ENCODE results near the gene SRD5A3.

The SRD5A3 gene

GRCh38 chr4:55385201-55385649 is 39.2 kb downstream of the SRD5A3 start:
- no peak for TF ChIP-seq POU2F2 (IDR thresholded peaks at IDR 0.05; ENCODE audit: low read depth, low read length)
- no peak for DNase-seq (ENCODE audit: insufficient read length, low spot score)
- no peak for FAIRE-seq

- DNase-seq (ENCODE audit: insufficient read length, low spot score) (no peak), FAIRE-seq (peak; percentile 69)
- TF ChIP-seq PAX5 (IDR thresholded peaks at IDR 0.05; ENCODE audit: insufficient read depth, low read length, severe bottlenecking), result no peak
- no peak for TF ChIP-seq TAF1 (IDR thresholded peaks at IDR 0.05; ENCODE audit: low read depth, low read length)
- TF ChIP-seq POLR2A (IDR thresholded peaks at IDR 0.05; ENCODE audit: low read depth, low read length), result no peak
- no peak for TF ChIP-seq POLR2AphosphoS5 (IDR thresholded peaks at IDR 0.05; ENCODE audit: low read depth, low read length)
- no peak for TF ChIP-seq POU2F2 (IDR thresholded peaks at IDR 0.05; ENCODE audit: low read depth, low read length)
- TF ChIP-seq SPI1 (IDR thresholded peaks at IDR 0.05; ENCODE audit: low read depth, low read length), result no peak
Observed at GRCh38 chr4:55386073-55386472, 40.0 kb downstream of the SRD5A3 start.

DNA sequence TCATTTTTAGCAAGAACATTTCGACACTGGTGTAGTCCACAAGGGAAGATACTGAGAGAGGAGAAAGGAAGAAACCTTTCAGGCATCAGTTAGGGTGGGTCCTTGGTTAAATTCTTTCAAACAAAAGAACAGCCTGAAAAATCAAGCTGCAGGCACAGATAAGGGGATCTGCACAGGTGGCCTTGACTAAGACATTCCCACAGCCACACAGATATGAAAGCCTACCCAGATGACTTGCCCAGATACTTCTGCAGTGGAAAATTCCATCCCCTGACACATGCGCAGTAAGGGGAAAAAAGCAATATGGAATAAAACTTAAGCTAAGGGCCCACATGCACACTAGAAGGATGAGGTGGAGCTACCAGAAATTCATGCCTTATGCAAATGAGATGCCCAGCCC is 40.8 kb downstream of the SRD5A3 start:
- DNase-seq (ENCODE audit: insufficient read length, low spot score) (no peak), FAIRE-seq (no peak)
- no peak for TF ChIP-seq PAX5 (IDR thresholded peaks at IDR 0.05; ENCODE audit: insufficient read depth, low read length, severe bottlenecking)
- TF ChIP-seq POU2F2 (IDR thresholded peaks at IDR 0.05; ENCODE audit: low read depth, low read length), result no peak
- TF ChIP-seq TAF1 (IDR thresholded peaks at IDR 0.05; ENCODE audit: low read depth, low read length), result no peak
- TF ChIP-seq SPI1 (IDR thresholded peaks at IDR 0.05; ENCODE audit: low read depth, low read length), result no peak
- TF ChIP-seq POLR2A (IDR thresholded peaks at IDR 0.05; ENCODE audit: low read depth, low read length), result no peak
- no peak for TF ChIP-seq POLR2AphosphoS5 (IDR thresholded peaks at IDR 0.05; ENCODE audit: low read depth, low read length)

- FAIRE-seq (no peak), DNase-seq (ENCODE audit: insufficient read length, low spot score) (no peak)
- TF ChIP-seq POU2F2 (IDR thresholded peaks at IDR 0.05; ENCODE audit: low read depth, low read length) (no peak), PAX5 (IDR thresholded peaks at IDR 0.05; ENCODE audit: insufficient read depth, low read length, severe bottlenecking) (no peak), POLR2A (IDR thresholded peaks at IDR 0.05; ENCODE audit: low read depth, low read length) (no peak), TAF1 (IDR thresholded peaks at IDR 0.05; ENCODE audit: low read depth, low read length) (no peak), POLR2AphosphoS5 (IDR thresholded peaks at IDR 0.05; ENCODE audit: low read depth, low read length) (no peak)
Observed at GRCh38 chr4:55393461-55394320, 47.6 kb downstream of the SRD5A3 start.

DNA sequence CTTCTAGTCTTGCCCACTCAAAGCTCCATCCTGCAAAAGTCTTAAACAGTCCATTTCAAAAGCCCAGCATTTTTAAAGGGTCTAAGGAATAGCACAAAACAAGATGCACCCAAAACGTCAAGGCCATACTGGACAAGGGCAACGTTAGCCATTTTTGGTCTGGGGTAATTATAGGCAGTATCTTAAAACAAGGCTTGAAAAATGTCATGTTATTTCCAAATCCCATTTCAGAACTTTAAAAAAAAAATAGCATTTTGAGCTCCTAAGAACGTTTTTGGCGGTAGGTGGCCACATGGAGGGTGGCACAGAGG is 49.1 kb downstream of the SRD5A3 start:
- FAIRE-seq (no peak), DNase-seq (ENCODE audit: insufficient read length, low spot score) (no peak)
- no peak for TF ChIP-seq TAF1 (IDR thresholded peaks at IDR 0.05; ENCODE audit: low read depth, low read length)
- TF ChIP-seq SPI1 (IDR thresholded peaks at IDR 0.05; ENCODE audit: low read depth, low read length), result no peak
- TF ChIP-seq POLR2A (IDR thresholded peaks at IDR 0.05; ENCODE audit: low read depth, low read length), result no peak
- TF ChIP-seq PAX5 (IDR thresholded peaks at IDR 0.05; ENCODE audit: insufficient read depth, low read length, severe bottlenecking), result no peak
- no peak for TF ChIP-seq POU2F2 (IDR thresholded peaks at IDR 0.05; ENCODE audit: low read depth, low read length)
- no peak for TF ChIP-seq POLR2AphosphoS5 (IDR thresholded peaks at IDR 0.05; ENCODE audit: low read depth, low read length)

DNA sequence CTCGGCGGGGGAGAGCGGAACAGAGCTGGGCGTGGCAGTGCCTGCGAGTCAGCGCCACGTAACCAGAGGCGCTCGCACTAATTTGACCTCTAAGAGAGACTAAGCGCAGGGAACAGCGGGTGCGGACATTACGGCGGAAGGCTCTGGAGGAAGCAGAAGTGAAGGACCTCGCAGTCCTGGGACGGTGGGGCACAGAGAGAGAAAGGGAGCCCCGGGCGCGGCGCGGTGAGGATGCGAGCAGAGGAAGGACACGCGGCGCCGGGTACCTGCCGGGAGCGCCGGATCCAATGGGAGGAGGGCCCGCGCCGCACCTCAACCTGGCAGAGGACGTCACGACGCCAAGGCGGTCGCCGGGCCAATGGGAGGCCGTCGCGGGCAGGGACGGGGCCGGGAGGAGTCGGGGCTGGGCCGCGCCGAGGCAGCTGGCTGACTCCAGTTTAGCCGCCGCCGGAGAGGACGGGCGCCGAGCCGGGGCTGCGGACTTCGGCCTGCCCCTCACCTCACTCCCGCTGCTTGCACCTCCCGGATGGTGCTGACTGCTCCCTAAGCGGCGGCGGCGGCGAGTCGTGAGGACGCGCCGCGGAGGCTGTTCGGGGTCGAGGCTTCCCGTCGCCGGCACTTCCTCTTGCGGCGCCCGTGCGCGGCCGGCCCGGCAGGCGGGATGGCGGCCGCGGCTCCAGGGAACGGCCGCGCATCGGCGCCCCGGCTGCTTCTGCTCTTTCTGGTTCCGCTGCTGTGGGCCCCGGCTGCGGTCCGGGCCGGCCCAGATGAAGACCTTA is 49.7 kb downstream of the SRD5A3 start, which contains the start of gene TMEM165:
Gene TMEM165 (plus strand): TSS at position 429 of the 779 bp plus-strand sequence. CDS start 233 bp downstream, at position 662.
- TF ChIP-seq POU2F2 (IDR thresholded peaks at IDR 0.05; ENCODE audit: low read depth, low read length) (peak; percentile 72), PAX5 (IDR thresholded peaks at IDR 0.05; ENCODE audit: insufficient read depth, low read length, severe bottlenecking) (no peak), TAF1 (IDR thresholded peaks at IDR 0.05; ENCODE audit: low read depth, low read length) (peak; percentile 78; the same call in 1 of the 2 replicates), POLR2AphosphoS5 (IDR thresholded peaks at IDR 0.05; ENCODE audit: low read depth, low read length) (peak; percentile 90), SPI1 (IDR thresholded peaks at IDR 0.05; ENCODE audit: low read depth, low read length) (peak; percentile 78), POLR2A (IDR thresholded peaks at IDR 0.05; ENCODE audit: low read depth, low read length) (peak; percentile 92)
- DNase-seq (ENCODE audit: insufficient read length, low spot score) (peak; percentile 88), FAIRE-seq (peak; percentile 96)

- peak; percentile 55 for FAIRE-seq
- DNase-seq (ENCODE audit: insufficient read length, low spot score), result peak; percentile 30
- no peak for TF ChIP-seq TAF1 (IDR thresholded peaks at IDR 0.05; ENCODE audit: low read depth, low read length)
- TF ChIP-seq POLR2AphosphoS5 (IDR thresholded peaks at IDR 0.05; ENCODE audit: low read depth, low read length), result no peak
- no peak for TF ChIP-seq PAX5 (IDR thresholded peaks at IDR 0.05; ENCODE audit: insufficient read depth, low read length, severe bottlenecking)
- TF ChIP-seq SPI1 (IDR thresholded peaks at IDR 0.05; ENCODE audit: low read depth, low read length), result no peak
- TF ChIP-seq POLR2A (IDR thresholded peaks at IDR 0.05; ENCODE audit: low read depth, low read length), result peak; percentile 15; the same call in 1 of the 2 replicates
- no peak for TF ChIP-seq POU2F2 (IDR thresholded peaks at IDR 0.05; ENCODE audit: low read depth, low read length)
Observed at GRCh38 chr4:55396308-55397125, 50.5 kb downstream of the SRD5A3 start.

GRCh38 chr4:55397126-55397436 is 51.0 kb downstream of the SRD5A3 start:
- no peak; the same call in 1 of the 2 replicates for TF ChIP-seq POLR2A (IDR thresholded peaks at IDR 0.05; ENCODE audit: low read depth, low read length)
- TF ChIP-seq POU2F2 (IDR thresholded peaks at IDR 0.05; ENCODE audit: low read depth, low read length), result no peak
- no peak for TF ChIP-seq PAX5 (IDR thresholded peaks at IDR 0.05; ENCODE audit: insufficient read depth, low read length, severe bottlenecking)
- DNase-seq (ENCODE audit: insufficient read length, low spot score) (no peak), FAIRE-seq (no peak)

Data from GM12891 (cell line).